CD4-positive, alpha-beta T cell treated with Interleukin-10 for 1 hour (primary cell): ENCODE data around the gene SND1.
"Not testable (repeated sequence)": the region's sequence is repeated elsewhere in the genome, so short reads cannot be mapped to it uniquely, and the experiment has no call there.

ENCODE experiments used
- DNase-seq: peaks from one replicate; pipeline ENCODE4 v3.0.0-alpha.2; 2020

The SND1 gene

DNA sequence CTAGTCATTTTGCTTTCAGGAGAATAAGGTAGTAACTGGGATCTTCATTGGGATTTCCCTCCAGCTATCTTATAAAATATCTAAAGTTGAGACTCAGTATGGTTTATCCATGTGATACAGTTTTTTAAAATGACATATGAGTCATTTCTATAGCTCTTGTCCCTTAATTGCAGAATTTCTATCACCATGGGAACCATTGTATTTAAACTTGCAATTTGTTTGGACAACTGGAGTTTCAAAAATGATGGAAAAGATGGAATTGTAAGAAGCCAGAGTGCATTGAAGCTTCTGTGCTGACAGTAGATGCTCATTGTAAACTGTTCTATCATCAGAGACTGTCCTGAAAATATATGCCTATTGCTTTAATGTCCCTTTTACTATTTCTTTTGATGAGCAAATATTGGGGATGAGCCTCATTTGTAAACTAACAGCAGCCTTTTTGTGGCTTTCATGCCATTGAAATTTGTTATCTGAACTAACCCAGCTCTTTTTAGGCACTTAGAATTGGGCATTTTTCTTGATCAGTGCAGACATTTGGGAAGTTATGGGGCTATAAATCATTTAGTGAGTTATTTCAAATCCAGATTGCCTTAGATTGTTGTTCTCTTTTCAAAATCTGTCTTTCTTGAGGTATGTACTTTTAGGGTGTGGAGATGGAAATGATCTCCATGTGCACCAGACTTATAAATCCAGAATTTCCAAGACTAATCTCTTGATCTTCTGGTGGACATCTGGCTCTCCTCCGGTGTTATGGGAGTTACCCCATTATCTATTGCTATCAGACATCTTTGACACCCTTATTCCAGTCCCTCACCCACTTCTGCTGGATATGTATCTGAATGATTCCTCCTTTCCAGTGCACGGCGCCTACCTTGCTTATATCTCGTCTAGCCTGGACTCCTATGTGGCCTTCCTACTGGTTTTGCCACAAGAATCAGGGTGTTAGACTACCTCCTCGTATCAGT lies 159.0 kb downstream of the SND1 start:
- DNase-seq = no peak

DNA sequence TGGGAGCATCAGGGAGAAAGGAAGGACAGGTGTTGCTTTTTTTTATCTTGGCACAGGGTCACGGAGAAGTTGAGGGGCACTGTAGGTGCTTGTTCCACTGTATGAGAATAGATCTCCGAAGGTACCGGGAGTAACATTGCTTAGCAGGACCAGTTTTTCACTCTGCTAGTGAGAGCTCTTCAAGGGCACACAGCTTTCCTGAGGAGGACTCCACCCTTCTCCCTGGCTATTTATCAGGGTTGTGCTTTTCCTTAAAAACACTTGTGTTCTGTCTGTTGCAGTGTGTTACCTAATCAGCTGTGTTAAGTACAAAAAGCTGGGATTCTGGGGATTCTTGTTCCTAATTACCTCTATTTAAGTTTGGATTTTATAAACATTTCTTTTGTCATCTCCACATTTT lies 160.5 kb downstream of the SND1 start:
- DNase-seq = no peak

DNA sequence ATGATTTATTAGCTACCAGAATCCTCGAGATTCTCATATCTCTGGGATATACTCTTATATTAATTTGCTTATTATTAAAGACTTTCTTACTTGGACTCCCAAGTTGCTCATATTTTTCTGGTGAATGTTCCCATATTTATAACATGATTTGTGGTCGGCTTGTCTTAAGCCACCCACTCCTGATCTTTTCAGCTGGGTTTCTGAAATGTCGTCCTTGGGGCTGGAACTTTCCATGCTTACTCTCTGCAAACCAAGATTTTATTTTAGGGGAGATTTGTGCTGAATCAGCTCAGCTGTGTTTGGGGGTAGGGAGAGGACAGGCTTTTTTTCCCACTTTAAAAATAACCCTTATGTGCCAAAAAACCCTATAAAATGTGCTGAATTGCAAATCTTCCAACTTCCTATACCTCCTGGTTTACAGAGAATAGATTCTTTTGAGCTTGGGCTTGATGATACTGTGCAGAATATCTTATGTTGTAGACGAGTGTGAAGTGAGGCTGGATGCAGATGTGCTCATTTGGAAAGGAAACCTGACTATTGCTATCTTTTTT lies 162.1 kb downstream of the SND1 start:
- no peak for DNase-seq

DNA sequence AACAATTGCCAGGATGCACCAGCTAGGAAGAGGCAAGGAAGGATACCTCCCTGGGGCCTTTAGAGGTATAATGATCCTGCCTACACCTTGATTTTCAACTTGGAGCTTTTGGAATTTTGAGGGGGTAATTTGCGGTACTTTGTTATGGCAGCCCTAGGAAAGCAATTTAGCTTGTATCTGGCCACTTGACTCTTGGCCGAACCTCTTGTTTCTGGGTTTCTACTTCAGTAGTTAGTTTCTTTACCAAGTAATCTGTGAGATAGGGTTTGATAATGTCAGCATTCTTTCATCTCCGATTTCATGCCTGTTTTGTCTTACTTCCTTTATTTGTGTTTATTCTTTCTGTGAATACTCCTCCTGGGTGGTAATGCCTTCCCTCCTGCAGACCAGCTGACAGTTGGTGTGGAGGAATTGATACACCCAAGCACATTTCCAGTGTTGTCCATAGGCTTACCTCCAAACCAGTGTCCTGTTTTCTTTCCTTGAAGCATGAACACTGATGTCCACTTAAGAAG lies 163.7 kb downstream of the SND1 start:
- DNase-seq = no peak

DNA sequence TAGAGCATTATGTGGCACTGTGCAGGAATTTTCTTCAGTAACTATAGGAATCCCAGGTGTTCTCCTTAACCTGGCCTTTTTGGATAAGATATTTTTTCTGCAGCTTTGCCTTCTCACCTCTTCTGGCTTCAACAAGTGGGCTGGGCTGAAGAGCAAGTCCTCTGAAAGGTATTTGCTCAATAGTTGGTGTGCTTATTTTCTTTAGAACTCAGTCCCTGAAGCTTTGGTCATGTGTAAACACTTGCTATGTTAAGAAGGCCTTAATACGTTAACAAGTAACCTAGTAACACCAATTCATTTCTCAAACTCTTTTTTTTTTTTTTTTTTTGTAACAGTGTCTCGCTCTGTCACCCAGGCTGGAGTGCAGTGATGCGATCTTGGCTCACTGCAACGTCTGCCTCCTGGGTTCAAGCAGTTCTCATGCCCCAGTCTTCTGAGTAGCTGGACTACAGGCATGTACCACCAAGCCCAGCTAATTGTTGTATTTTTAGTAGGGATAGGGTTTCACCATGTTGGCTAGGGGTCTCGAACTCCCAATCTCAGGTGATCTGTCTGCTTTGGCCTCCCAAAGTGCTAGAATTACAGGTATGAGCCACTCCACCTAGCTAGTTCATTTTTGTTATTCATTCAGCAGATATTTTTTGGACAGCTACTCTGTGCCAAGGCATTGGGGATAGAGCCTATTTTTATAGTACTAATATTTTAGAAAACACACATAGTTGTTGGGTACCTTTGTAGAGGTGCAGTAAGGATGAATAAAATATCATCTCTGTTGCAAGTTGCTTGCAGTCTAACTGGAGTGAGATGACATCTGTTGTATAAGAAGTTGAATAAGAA lies 164.6 kb downstream of the SND1 start:
- DNase-seq = no peak

DNA sequence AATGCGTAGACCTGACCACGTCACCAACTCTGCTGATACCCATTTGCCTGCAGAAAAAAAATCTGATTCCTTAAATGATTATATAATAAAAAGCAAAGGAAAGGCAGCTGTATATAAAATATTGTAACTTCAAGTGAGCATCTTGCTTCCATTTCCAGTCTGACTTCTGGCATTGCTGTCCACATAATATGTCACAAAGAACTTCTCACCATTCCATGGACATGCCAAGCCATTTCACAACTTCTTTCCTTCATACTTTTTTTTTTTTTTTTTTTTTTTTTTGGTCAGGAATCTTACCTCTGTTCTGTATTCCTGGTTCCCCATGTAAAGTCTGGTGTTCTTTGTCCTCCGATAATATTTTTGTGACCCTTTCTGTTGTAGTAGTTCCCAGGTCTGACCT lies 165.5 kb downstream of the SND1 start:
- no peak for DNase-seq

DNA sequence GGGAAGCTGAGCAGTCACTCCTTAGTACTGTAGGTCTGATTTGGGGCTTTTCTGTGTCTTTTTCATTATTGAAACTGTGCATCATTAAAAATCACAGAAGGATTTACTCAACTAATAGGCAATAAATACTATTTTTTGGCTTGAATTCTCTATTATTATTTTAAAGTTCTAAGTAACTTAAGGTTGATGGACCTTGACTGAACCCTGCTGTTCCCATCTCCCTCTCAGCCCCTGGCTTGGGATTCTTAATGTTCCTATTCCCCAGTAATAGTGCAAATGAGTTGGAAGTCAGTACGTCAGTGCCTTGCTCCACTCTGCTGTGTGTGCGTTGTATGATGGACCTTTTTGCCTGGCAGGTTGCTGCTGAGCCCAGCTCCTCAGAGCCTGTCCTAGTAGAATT lies 166.3 kb downstream of the SND1 start:
- no peak for DNase-seq

DNA sequence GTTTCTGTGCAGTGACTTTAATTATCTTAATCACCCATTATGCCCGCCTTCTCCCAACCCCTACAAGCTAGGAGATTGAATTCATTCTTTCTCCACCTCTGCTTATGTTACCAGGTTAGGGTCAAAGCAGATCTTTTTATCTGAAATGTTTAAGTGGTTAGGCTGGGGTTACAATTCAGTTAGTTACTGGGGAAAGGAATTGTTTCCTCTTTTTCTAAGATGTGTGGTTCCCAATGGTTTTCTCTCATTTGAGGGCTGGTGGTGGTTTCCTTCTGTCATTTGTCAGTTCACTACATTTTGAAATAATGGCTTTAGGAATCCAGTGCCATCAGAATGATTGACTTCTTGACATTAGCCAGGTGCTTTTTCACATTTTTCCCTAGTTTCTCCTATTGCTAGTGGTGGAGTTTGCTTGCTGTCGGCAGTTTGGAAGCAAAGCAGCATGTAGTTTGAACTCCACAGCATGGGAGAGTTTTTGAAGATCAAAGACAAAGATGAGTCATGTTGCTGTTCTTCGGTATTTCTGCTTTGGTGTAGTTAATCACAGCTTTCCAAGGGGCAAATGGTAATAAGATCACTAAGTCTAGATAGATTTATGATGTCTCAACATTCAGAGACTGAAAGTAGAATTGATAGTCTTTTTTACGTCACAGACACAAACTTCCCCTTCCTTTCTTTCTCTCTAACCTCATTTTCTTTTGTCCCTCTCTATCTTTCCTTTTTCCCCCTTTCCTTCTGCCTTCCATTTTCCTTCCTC lies 168.2 kb downstream of the SND1 start:
- DNase-seq = no peak

DNA sequence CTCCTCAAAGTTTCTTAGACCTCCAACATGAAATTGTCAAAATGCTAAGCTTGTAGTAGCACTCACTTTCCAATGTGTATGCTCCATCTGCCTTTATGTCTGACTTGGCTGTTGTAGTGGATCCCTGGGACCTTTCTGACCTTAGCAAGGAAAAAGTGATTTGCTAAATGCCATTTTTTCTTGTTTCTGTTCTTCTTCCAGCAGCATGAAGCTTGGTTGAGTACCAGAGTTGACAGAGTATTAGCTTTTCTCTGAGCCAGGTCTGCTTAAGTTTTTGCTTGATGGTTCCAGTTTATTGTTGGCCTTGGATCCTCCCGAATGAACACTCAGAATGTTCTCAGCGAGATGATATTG lies 168.7 kb downstream of the SND1 start:
- no peak for DNase-seq

DNA sequence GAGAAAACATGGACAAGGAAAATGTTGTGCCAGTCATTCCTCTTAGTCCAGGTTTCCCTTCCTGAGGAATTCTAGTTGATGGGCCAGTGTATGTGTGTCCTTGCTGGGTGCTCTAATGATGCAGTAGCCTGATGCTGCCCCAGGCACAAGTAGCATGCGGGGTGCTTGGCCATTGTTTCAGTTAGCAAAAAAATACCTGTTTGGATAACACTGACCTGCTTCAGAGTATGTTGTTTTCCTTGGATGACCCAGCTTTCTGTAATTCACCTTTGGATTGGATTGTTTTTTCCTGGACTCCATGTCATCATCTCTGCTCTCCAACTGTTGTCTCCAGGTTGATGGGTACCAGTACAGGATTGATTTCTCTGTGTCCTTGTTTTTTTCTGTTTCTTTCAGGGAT lies 169.2 kb downstream of the SND1 start:
- no peak for DNase-seq

DNA sequence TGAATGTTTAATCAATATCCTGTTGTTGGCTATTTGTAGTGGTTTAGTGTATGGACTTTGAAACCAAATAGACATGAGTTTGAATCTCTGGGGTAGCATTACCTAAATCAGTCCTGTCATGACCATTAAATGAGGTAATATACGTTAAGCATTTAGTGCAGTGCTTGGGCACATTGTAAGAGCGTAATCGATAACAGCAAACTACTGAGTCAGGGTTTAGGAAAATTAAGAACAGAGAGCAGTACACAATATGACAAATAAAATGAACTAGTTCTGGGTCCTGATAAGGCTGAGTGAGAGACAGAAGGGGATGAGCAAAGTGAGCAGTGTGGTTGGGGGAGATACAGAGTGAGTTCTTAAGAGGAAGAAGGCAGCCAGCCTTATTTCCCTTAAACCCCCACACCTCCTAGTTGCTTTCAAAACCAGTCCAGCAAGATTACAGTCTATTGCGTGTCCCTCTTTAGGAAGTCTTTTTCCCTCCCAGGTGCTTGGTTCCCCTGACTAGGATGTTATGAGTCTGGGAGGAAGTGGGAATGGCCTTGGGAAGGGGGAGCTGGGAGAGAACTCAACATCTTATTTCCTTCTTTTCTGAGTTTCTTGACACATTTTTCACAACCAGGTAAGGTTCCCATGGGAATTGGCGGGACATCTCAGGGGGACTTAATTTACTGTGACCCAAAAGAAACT lies 171.0 kb downstream of the SND1 start:
- DNase-seq = no peak

DNA sequence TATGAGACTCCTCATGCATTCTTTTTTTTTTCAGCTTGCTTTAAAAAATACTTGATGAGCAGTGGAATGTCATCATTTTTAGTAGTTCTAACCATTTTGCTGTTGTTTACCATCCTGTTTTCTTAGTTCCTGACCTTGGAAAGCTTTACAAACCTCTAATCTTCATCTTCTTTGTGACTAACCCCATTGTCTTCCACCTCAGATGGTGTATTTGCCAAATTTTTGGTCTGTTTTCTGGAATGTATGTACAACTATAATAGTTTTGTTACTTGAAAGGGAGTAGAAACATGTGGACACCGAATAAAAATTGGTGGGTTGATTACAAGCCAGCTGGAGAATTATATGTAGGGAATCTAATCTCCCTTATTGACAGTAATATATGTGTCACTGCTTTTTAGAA lies 172.7 kb downstream of the SND1 start:
- no peak for DNase-seq

DNA sequence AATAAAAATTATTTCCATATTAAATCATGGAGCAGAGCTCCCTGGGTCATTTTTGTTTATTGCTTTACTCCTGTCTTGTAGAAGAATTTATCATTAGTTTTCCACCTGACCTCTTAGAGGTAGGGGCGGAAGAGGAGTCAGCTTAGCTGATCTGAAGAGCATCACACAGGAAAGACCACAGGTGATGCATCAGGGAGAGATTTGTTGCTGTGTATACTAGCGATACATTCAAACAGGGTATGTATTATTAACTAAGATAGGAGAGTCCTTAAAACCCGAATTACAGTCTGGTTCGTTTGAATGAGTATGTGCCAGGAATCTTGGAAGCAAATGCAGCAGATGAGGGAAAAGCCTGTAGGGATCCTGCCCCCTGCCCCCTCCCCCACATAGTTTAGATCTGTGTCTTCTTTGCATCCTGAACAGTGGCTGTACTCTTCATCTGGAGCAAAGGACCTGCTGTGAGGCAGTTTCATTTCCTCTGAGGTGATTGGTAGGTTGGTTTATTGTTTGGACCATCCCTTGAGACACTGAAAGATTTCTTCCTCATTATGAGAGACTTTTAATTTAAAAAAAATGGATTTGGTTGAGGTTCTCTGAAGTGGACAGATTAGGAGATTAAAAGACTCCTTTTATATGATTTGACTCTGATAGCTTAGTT lies 177.0 kb downstream of the SND1 start:
- DNase-seq = no peak

DNA sequence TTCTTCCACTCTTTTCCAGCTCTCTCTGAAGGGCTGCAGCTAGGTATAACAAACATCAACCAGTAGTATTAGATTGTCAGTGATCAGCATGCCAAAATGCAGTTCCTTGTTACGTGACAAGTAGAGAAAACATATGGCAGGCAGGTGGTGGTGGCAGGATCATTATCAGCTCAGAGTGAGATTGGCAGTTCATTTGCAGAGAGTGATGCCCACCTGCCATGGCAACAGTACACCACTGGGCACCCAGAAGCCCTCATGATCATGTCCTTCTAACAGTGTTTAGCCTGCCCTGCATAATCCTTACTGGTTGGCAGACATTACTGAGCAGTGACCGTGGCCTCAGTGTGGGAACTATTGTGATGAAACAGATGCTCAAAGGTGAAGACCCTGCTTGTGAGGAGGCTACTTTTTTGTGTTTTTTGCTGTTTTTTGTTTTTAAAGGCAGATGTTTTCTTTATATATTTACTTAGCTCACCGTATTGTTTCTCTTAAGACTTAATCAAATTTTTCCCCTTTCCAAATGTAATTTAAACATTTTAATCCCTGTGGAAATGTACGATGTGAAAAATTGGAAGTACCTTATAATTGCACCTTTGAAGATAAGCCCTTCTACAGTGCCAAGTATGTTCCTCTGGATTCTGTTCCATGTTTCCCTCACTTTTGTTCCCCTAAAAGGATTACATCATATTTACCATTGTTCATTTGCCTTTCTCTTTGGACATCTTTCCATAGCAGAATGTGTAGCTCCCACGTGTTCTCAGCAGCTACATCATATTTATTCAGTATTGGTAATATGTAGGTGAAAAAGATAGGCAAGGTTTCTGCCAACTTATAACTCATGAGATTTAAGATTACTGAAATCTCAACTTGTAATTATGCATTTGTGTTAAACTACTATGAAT lies 179.6 kb downstream of the SND1 start:
- DNase-seq = no peak

DNA sequence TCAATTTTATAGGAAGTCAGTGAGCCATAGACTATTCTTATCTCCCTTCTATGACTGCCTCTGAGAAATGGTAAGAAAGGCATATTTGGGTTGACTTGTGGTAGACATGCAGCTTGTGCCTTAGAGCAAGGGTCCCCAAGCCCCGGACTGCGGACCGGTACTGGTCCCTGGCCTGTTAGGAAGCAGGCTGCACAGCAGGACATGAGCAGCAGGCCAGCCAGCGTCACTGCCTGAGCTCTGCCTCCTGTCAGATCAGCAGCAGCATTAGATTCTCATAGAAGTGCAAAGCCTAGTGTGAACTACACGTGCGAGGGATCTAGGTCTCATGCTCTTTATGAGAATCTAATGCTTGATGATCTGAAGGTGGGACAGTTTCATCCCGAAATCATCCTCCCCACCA lies 180.6 kb downstream of the SND1 start:
- DNase-seq = no peak

DNA sequence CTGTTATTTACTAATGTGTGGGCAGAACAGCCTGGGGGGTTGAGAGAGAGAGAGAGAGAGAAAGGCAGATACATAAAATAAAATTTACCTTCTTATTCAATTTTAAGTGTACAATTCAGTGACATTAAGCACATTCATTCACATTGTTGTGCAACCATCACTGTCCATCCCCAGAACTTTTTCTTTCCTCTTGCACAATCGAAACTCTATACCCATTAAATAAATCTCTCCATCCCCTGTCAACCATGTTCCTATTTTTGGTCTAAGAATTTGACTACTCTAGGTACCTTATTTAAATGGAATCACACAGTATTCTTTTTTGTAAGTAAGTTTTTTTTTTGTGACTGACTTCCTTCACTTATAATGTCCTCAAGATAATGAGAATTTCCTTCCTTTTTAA lies 181.6 kb downstream of the SND1 start:
- no peak for DNase-seq

DNA sequence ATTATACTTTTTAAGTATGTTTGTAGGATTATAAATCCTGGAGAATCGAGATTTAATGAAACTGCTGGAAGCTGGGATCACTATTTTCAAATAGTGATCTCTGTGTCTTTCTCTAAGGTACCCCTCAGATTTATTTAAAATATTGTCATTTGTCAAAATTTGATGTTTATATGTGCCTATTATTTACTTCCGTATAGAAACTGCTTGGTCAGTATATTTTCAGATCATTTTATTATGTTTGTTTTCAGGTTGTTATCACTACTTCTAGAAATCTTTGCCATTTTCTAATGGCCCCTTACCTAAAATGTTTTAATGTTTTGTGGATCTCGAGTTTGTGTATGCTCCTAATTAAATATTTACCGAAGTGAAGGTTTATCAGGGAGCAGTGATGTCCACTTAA lies 183.7 kb downstream of the SND1 start:
- DNase-seq = no peak

DNA sequence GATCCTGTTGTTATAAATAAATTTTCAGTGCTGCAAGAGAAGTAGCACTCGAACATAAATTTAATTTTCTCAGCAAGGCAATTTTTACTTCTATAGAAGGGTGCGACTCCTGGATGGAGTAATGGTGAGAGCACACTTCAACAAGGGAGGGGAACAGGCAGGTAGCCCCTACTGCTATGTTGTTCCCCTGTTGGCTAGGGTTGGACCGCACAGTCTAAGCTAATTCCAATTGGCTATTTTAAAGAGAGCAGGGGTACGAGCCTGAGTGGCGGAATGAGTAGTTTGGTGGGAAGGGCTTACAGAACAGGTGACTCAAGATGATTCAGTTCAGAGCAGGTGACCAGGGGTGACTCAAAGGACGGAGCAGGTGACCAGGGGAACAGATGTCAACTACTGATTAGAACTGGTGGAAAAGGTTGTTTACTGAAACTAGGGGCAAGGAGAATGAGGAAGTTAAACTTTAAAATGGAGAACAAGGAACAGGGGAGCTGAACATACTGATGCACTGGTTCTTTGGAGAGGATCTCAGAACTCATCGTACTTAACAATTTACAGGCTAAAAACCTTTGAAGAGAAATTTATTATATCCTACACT lies 185.9 kb downstream of the SND1 start:
- DNase-seq = not testable (repeated sequence)

DNA sequence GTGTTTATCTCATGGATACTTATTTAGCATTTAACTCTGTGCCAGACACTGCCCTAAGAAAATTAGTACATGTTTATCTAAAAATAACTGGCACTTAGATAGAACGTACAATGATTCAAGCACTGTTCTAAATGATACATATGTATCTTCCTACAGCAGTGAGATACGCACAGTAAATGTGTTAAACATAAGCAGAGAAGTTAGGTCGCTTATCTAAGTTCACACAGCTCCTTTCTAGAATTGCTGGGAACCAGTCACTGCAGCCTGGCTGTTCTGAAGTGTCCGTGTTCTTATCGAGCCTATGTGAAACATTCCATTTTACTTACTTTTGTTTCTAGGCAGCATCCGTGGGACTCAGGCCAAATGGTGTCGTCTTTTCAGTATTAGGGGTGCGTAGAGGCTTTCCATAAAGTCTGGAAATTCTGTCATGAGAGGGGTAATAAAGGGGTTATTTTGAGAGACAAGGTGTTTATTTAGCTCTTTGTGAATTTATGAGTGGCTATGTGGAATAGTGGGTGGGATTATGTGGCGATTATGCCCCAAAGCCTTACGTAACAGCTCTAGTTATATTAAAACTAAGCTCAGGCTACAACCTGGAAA lies 186.9 kb downstream of the SND1 start:
- no peak for DNase-seq
